SK-N-SH treated with all-trans-retinoic acid at 6 μM for 48 hours (cell line): ENCODE data around the gene AGAP1.

Experiments used
- CSDC2 ChIP-seq: fragments of 250-450 bp; sonication (Bioruptor Pico); IDR thresholded peaks from 2 replicates; pipeline ENCODE4 v1.5.0; 2020; ENCODE audit warnings: mild to moderate bottlenecking, moderate library complexity
- PATZ1 ChIP-seq: fragments of 250-450 bp; sonication (Bioruptor Pico); IDR thresholded peaks from 2 replicates; pipeline ENCODE4 v1.8.0; 2020; ENCODE audit warnings: mild to moderate bottlenecking, moderate library complexity, borderline replicate concordance
- RARB ChIP-seq: fragments of 250-450 bp; sonication (Bioruptor Pico); IDR thresholded peaks from 2 replicates; pipeline ENCODE4 v1.8.0; 2021; ENCODE audit warnings: mild to moderate bottlenecking, moderate library complexity
- ZC3H10 ChIP-seq: fragments of 250-450 bp; sonication (Bioruptor Pico); IDR thresholded peaks from 2 replicates; pipeline ENCODE4 v1.5.1; 2021; ENCODE audit warnings: mild to moderate bottlenecking, moderate library complexity

DNA sequence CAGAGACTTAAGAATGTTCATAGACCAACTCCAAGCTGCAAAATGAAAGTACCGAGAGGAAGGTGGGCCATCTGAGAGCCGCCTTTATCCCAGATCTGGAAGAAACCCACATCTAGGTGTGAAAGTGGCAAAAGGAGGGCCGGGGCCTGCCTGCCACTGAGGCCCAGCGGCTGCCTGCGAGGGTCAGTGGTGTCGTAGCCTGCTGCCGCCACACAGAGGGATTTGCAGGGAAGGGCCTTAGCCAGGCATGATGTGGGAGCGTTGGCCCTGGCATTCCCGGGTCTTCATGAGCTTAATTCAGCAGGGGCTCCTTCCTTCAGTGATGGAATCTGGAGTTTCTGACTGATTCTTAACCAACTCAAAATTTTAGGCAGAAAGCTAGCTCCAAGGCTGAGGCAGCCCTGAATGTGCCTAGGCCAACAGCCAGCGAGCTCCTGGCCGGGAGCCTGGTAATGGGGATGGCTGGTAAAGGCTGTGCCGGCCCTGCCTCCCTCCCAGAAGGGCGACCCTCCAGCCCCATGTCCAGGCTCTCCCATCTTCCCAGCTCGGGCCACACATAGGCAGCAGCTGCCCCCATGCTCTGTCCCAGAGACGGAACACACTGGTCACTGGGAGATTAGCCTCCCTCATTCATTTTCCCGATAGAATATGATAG, 230.1 kb downstream of the AGAP1 start:
- TF ChIP-seq PATZ1 (CRISPR knock-in tag) (no peak), CSDC2 (CRISPR knock-in tag) (no peak), ZC3H10 (no peak), RARB (CRISPR knock-in tag) (no peak)
